ENCODE data around the gene SYT11.

The SYT11 gene

DNA sequence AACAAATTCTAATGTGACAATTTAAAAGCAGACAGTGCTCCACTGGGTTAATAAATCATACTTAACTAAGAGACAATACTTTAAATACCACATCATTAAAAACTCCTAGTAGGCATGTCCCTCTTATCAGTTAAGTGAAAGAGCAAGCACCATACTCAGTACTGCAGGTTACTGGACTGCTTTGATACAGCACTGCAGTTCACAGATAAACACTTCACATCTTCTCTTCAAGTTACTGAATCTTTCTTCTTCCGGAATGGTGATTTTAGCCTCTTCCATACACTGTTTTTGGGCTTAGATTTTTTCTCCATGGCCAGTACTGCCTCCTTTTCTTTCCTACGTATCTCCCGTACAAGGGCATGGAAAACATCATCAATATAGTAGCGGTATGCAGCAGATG, 40.8 kb downstream of the SYT11 start:
- H3K9ac ChIP-seq (ENCODE audit: low read depth, low read length, poor library complexity, severe bottlenecking): no peak overlapping the region
- H3K36me3 ChIP-seq (ENCODE audit: insufficient read depth, low read length): peaks cover 45% of the 10 kb centered on the region; the same call in 1 of the 2 replicates
- no peaks in the 10 kb centered on the region for H3K9me3 ChIP-seq (ENCODE audit: insufficient read depth, low read depth, low read length)
- no peak overlapping the region for H3K4me2 ChIP-seq (ENCODE audit: low read depth, low read length, poor library complexity, severe bottlenecking)
- H3K4me1 ChIP-seq (ENCODE audit: insufficient read depth, low read length, poor library complexity, severe bottlenecking): no peaks in the 10 kb centered on the region
- TF ChIP-seq EZH2phosphoT487 (IDR thresholded peaks at IDR 0.05; ENCODE audit: borderline replicate concordance) (no peak), CTCF (conservative IDR thresholded peaks at IDR 0.05; ENCODE audit: low read length) (no peak)
- no peaks in the 10 kb centered on the region for H3K27me3 ChIP-seq (ENCODE audit: insufficient read depth, low read length, poor library complexity, severe bottlenecking)
- H3K79me2 ChIP-seq (ENCODE audit: insufficient read depth, low read length): no peaks in the 10 kb centered on the region
- H4K20me1 ChIP-seq (ENCODE audit: insufficient read depth, low read length, poor library complexity, severe bottlenecking): no peaks in the 10 kb centered on the region
- H3K9me2 ChIP-seq (replicated peaks; ENCODE audit: low read depth, low read length): no peaks in the 10 kb centered on the region
- H3F3A ChIP-seq (ENCODE audit: low read depth): 0 out of 2 replicates have a peak, but pooled peaks cover 3% of the 10 kb centered on the region
- no peak overlapping the region for H2AFZ ChIP-seq (ENCODE audit: low read length)
- H3K4me3 ChIP-seq (ENCODE audit: low read length, poor library complexity, severe bottlenecking): no peak overlapping the region

DNA sequence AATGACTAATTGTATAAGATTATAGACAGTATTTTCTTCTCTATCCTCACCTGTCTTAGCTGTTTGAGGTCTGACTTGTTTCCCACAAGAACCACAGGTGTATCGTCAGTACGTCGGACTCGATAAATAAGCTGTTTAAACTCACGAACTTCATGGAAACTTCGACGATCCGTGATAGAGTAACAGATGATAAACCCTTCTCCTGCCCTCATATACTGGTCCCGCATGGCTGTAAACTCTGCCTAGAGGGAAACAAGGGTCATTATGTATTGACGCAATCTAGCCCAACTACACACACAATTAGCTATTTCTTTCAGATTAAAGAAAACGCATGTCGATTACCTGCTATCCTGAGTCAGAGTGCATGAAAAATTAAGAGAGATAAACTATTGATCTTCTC, 44.9 kb downstream of the SYT11 start:
- no peaks in the 10 kb centered on the region for H3F3A ChIP-seq (ENCODE audit: low read depth)
- H3K4me1 ChIP-seq (ENCODE audit: insufficient read depth, low read length, poor library complexity, severe bottlenecking): no peaks in the 10 kb centered on the region
- H3K79me2 ChIP-seq (ENCODE audit: insufficient read depth, low read length): peaks cover 17% of the 10 kb centered on the region; the same call in 1 of the 2 replicates
- H4K20me1 ChIP-seq (ENCODE audit: insufficient read depth, low read length, poor library complexity, severe bottlenecking): no peaks in the 10 kb centered on the region
- no peaks in the 10 kb centered on the region for H3K9me2 ChIP-seq (replicated peaks; ENCODE audit: low read depth, low read length)
- H2AFZ ChIP-seq (ENCODE audit: low read length): no peak overlapping the region
- H3K27me3 ChIP-seq (ENCODE audit: insufficient read depth, low read length, poor library complexity, severe bottlenecking): no peaks in the 10 kb centered on the region
- no peak overlapping the region for H3K4me3 ChIP-seq (ENCODE audit: low read length, poor library complexity, severe bottlenecking)
- no peak overlapping the region for H3K4me2 ChIP-seq (ENCODE audit: low read depth, low read length, poor library complexity, severe bottlenecking)
- H3K9me3 ChIP-seq (ENCODE audit: insufficient read depth, low read depth, low read length): no peaks in the 10 kb centered on the region
- peaks cover 43% of the 10 kb centered on the region; the same call in 1 of the 2 replicates for H3K36me3 ChIP-seq (ENCODE audit: insufficient read depth, low read length)
- H3K9ac ChIP-seq (ENCODE audit: low read depth, low read length, poor library complexity, severe bottlenecking): no peak overlapping the region
- no peak for TF ChIP-seq CTCF (conservative IDR thresholded peaks at IDR 0.05; ENCODE audit: low read length)
- no peak for TF ChIP-seq EZH2phosphoT487 (IDR thresholded peaks at IDR 0.05; ENCODE audit: borderline replicate concordance)

DNA sequence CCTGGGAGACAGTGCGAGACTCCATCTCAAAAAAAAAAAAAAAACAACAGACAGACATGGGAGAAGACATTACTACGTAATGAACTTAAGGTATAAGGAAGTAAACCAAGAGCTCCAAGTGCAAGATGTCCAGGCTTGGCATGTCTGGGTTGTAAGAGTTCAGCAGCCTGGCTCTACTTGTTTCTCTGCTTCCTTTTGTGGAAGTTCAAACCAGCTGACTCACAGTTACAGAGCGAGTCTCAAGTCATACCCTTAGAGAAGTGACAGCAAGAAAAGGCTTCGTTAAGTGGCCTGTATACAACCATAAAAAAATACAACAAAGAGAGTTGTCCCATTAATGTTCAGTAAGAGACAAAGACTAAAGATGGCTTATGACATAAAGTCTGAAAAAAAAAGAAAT, 50.5 kb downstream of the SYT11 start:
- peaks cover 33% of the 10 kb centered on the region for H3K79me2 ChIP-seq (ENCODE audit: insufficient read depth, low read length)
- peak overlapping the region; percentile 88 for H3K4me2 ChIP-seq (ENCODE audit: low read depth, low read length, poor library complexity, severe bottlenecking)
- no peaks in the 10 kb centered on the region for H3K9me2 ChIP-seq (replicated peaks; ENCODE audit: low read depth, low read length)
- H3F3A ChIP-seq (ENCODE audit: low read depth): peaks cover 18% of the 10 kb centered on the region; the same call in 1 of the 2 replicates
- H3K27me3 ChIP-seq (ENCODE audit: insufficient read depth, low read length, poor library complexity, severe bottlenecking): no peaks in the 10 kb centered on the region
- no peaks in the 10 kb centered on the region for H4K20me1 ChIP-seq (ENCODE audit: insufficient read depth, low read length, poor library complexity, severe bottlenecking)
- TF ChIP-seq CTCF (conservative IDR thresholded peaks at IDR 0.05; ENCODE audit: low read length) (no peak), EZH2phosphoT487 (IDR thresholded peaks at IDR 0.05; ENCODE audit: borderline replicate concordance) (no peak)
- H3K9me3 ChIP-seq (ENCODE audit: insufficient read depth, low read depth, low read length): no peaks in the 10 kb centered on the region
- H3K4me1 ChIP-seq (ENCODE audit: insufficient read depth, low read length, poor library complexity, severe bottlenecking): peaks cover 9% of the 10 kb centered on the region
- peaks cover 27% of the 10 kb centered on the region for H3K36me3 ChIP-seq (ENCODE audit: insufficient read depth, low read length)
- H3K9ac ChIP-seq (ENCODE audit: low read depth, low read length, poor library complexity, severe bottlenecking): peak overlapping the region; percentile 78
- no peak overlapping the region for H2AFZ ChIP-seq (ENCODE audit: low read length)
- peak overlapping the region; percentile 85 for H3K4me3 ChIP-seq (ENCODE audit: low read length, poor library complexity, severe bottlenecking)
